H1 (cell line): ENCODE data around the gene ABCC6. TPM values are rescaled to one million over a fixed set of nuclear protein-coding genes. Genes with fewer than 3 reads are reported as not detected.

Source experiments
- CTCF ChIA-PET: fragments of 300-600 bp; sonication (Branson Sonifier 250); formaldehyde crosslinking; loops from one replicate; lab custom pipeline; 2021; ENCODE audit not compliant: partially characterized antibody; lab: Charles Lee
- POLR2A ChIA-PET: fragments of 300-600 bp; sonication (Branson Sonifier 250); formaldehyde crosslinking; loops from one replicate; lab custom pipeline; 2021; ENCODE audit warnings: inconsistent platforms; ENCODE audit not compliant: partially characterized antibody; lab: Charles Lee
- DNase-seq, 2 experiments: peaks; one replicate each; pipeline versions ENCODE4 v3.0.0 to v3.0.0-alpha.2; 2010 to 2022; ENCODE audit warnings: low spot score in 2 of 2, low read depth in 1 of 2, mixed read lengths in 1 of 2
- FAIRE-seq: peaks from 2 replicates; lab custom pipeline; 2011; peaks lifted over from hg19 to GRCh38; lab: Jason Lieb, UNC
- H2AFZ ChIP-seq: 2 replicates; pipeline ENCODE4 v1.8.1; 2012; ENCODE audit warnings: low read length, inconsistent platforms
- H2AK5ac ChIP-seq: 2 replicates; pipeline ENCODE4 v1.6.1; 2013; ENCODE audit warnings: low read depth, low read length
- H2BK120ac ChIP-seq: replicated peaks from 2 replicates; pipeline ENCODE3; 2013; ENCODE audit warnings: low read depth, low read length, inconsistent platforms
- H2BK12ac ChIP-seq: 2 replicates; pipeline ENCODE4 v1.6.1; 2013; ENCODE audit warnings: low read depth, low read length
- H2BK15ac ChIP-seq: 2 replicates; pipeline ENCODE4 v1.6.1; 2013; ENCODE audit warnings: low read length
- H2BK20ac ChIP-seq: 2 replicates; pipeline ENCODE4 v1.6.1; 2013; ENCODE audit warnings: low read length
- H2BK5ac ChIP-seq: 2 replicates; pipeline ENCODE4 v1.6.1; 2013; ENCODE audit warnings: low read depth, low read length
- H3K14ac ChIP-seq: 2 replicates; pipeline ENCODE4 v1.6.1; 2013; ENCODE audit warnings: inconsistent platforms; ENCODE audit not compliant: insufficient read length
- H3K18ac ChIP-seq: 2 replicates; pipeline ENCODE4 v1.6.1; 2013; ENCODE audit warnings: low read length; ENCODE audit errors: extremely low read depth
- H3K23ac ChIP-seq: 2 replicates; pipeline ENCODE4 v1.6.1; 2013; ENCODE audit warnings: inconsistent platforms; ENCODE audit not compliant: insufficient read length
- H3K23me2 ChIP-seq: 2 replicates; pipeline ENCODE4 v1.6.1; 2013; ENCODE audit warnings: low read depth, low read length
- H3K27ac ChIP-seq: 2 replicates; pipeline ENCODE4 v1.6.1; 2011; ENCODE audit warnings: low read depth, low read length, inconsistent platforms
- H3K27me3 ChIP-seq, 4 experiments: replicated peaks in 1 of 4; 1 replicate in 1 of 4; 2 replicates in 3 of 4; pipeline versions ENCODE4 v1.6.1 to v1.8.1; 2011 to 2013; ENCODE audit warnings: low read length in 3 of 4, mild to moderate bottlenecking in 3 of 4, inconsistent platforms in 2 of 4, mixed read lengths in 2 of 4, moderate library complexity in 1 of 4; ENCODE audit not compliant: control insufficient read depth in 3 of 4, insufficient read depth in 3 of 4; ENCODE audit errors: extremely low read depth in 1 of 4
- H3K36me3 ChIP-seq, 4 experiments: 2 replicates each; pipeline versions ENCODE4 v1.6.1 to v1.8.1; 2011 to 2013; ENCODE audit warnings: mild to moderate bottlenecking in 4 of 4, low read length in 3 of 4, moderate library complexity in 2 of 4, control low read depth in 1 of 4, inconsistent platforms in 1 of 4; ENCODE audit not compliant: insufficient read depth in 4 of 4, control insufficient read depth in 2 of 4
- H3K4ac ChIP-seq: replicated peaks from 2 replicates; pipeline ENCODE3; 2013; ENCODE audit warnings: low read length, low read depth, mixed read lengths, inconsistent platforms; ENCODE audit not compliant: insufficient read length
- H3K4me1 ChIP-seq, 4 experiments: replicated peaks in 1 of 4; 1 replicate in 1 of 4; 2 replicates in 3 of 4; pipeline versions ENCODE4 v1.6.1 to v1.8.1; 2011 to 2013; ENCODE audit warnings: low read length in 3 of 4, inconsistent platforms in 2 of 4, mixed read lengths in 1 of 4; ENCODE audit not compliant: insufficient read depth in 4 of 4, control insufficient read depth in 3 of 4
- H3K4me2 ChIP-seq, 2 experiments: 2 replicates each; pipeline versions ENCODE4 v1.6.1 to v1.8.1; 2011 to 2013; ENCODE audit warnings: low read depth in 2 of 2, low read length in 2 of 2, control low read depth in 1 of 2, inconsistent platforms in 1 of 2, mild to moderate bottlenecking in 1 of 2; ENCODE audit not compliant: insufficient read depth in 1 of 2
- H3K4me3 ChIP-seq, 4 experiments: fragments of 200-600, 300-600 bp in 1 of 4; sonication (generic), shearing (Covaris generic), sonication (Bioruptor Twin) in 1 of 4; 2 replicates each; pipeline versions ENCODE4 v1.5.1 to v1.8.1; 2011 to 2016; ENCODE audit warnings: low read length in 4 of 4, low read depth in 3 of 4, control low read depth in 2 of 4, inconsistent platforms in 2 of 4, mild to moderate bottlenecking in 2 of 4, mixed read lengths in 1 of 4, moderate library complexity in 1 of 4; ENCODE audit not compliant: insufficient read depth in 2 of 4; ENCODE audit errors: extremely low read depth in 1 of 4
- H3K56ac ChIP-seq: replicated peaks from 2 replicates; pipeline ENCODE3; 2013; ENCODE audit warnings: low read depth, mild to moderate bottlenecking, mixed read lengths, low read length, inconsistent platforms; ENCODE audit not compliant: insufficient read length
- H3K79me1 ChIP-seq: 2 replicates; pipeline ENCODE4 v1.6.1; 2013; ENCODE audit warnings: low read depth, low read length, control low read depth
- H3K79me2 ChIP-seq, 2 experiments: 2 replicates each; pipeline versions ENCODE4 v1.6.1 to v1.8.1; 2012 to 2013; ENCODE audit warnings: low read length in 2 of 2, mild to moderate bottlenecking in 2 of 2, inconsistent platforms in 1 of 2; ENCODE audit not compliant: insufficient read depth in 2 of 2, control insufficient read depth in 1 of 2
- H3K9ac ChIP-seq, 4 experiments: replicated peaks in 1 of 4; 1 replicate in 1 of 4; 2 replicates in 3 of 4; pipeline versions ENCODE4 v1.6.1 to v1.8.1; 2011 to 2013; ENCODE audit warnings: low read depth in 3 of 4, low read length in 3 of 4, control low read depth in 2 of 4, mild to moderate bottlenecking in 2 of 4, moderate library complexity in 2 of 4, inconsistent platforms in 1 of 4; ENCODE audit errors: extremely low read depth in 1 of 4
- H3K9me3 ChIP-seq, 2 experiments: 2 replicates each; pipeline versions ENCODE4 v1.6.1 to v1.8.1; 2012 to 2013; ENCODE audit warnings: mild to moderate bottlenecking in 2 of 2, moderate library complexity in 2 of 2, control low read depth in 1 of 2, inconsistent platforms in 1 of 2, low read depth in 1 of 2, low read length in 1 of 2, mixed read lengths in 1 of 2; ENCODE audit not compliant: insufficient read depth in 2 of 2
- H4K20me1 ChIP-seq, 2 experiments: replicated peaks in 1 of 2; 2 replicates each; pipeline versions ENCODE3 to v1.8.1; 2011 to 2013; ENCODE audit warnings: inconsistent platforms in 2 of 2, low read length in 2 of 2, mild to moderate bottlenecking in 1 of 2; ENCODE audit not compliant: insufficient read depth in 2 of 2, control insufficient read depth in 1 of 2
- H4K5ac ChIP-seq: 2 replicates; pipeline ENCODE4 v1.6.1; 2013; ENCODE audit warnings: low read length, low read depth, mixed read lengths, inconsistent platforms; ENCODE audit not compliant: insufficient read length
- H4K8ac ChIP-seq: 2 replicates; pipeline ENCODE4 v1.8.0; 2013; ENCODE audit warnings: mild to moderate bottlenecking, moderate library complexity, low read length, inconsistent platforms; ENCODE audit not compliant: insufficient read depth; ENCODE audit errors: extremely low read depth
- H4K91ac ChIP-seq: replicated peaks from 2 replicates; pipeline ENCODE3; 2013; ENCODE audit warnings: low read length, mixed read lengths, inconsistent platforms; ENCODE audit not compliant: insufficient read length
- BACH1 ChIP-seq: IDR thresholded peaks from 2 replicates; pipeline ENCODE4 v1.6.1; 2012; ENCODE audit warnings: low read length, improper control_type of control experiment
- SP4 ChIP-seq: IDR thresholded peaks from 2 replicates; pipeline ENCODE4 v1.6.1; 2012; ENCODE audit warnings: low read length, inconsistent platforms
- TAF7 ChIP-seq: optimal IDR thresholded peaks from 2 replicates; pipeline ENCODE3; 2011; ENCODE audit warnings: low read depth, mild to moderate bottlenecking, inconsistent platforms, low read length, moderate library complexity, borderline replicate concordance
- WGBS, 2 experiments: shearing (Covaris generic) in 1 of 2; methylation state at CpG; one replicate each; pipeline versions ENCODE4 v1.1.6 to v1.1.7; 2013 to 2015; ENCODE audit warnings: low lambda C conversion rate in 2 of 2, mixed read lengths in 2 of 2, inconsistent platforms in 1 of 2, low coverage in 1 of 2, missing lambda C conversion rate in 1 of 2; ENCODE audit not compliant: insufficient replicate concordance in 2 of 2, insufficient coverage in 1 of 2, insufficient read length in 1 of 2; ENCODE audit errors: extremely low coverage in 1 of 2, missing lambda C conversion rate in 1 of 2; 5-methylcytosine and 5-hydroxymethylcytosine counted together
- polyA plus RNA-seq, 7 experiments: library from polyadenylated mRNA; depleted of rRNA in 3 of 7; stranded (reverse) in 5 of 7; unstranded in 2 of 7; fragments of >200 nt in 5 of 7; fragments of 200-250 nt in 2 of 7; gene quantifications; 1 replicate in 5 of 7; 2 replicates in 1 of 7; 4 replicates in 1 of 7; pipeline versions ENCODE4 v1.2.1 to v1.2.3, GENCODE V29; 2011 to 2013; ENCODE audit warnings: missing spikeins in 2 of 7, mixed read lengths in 2 of 7
- total RNA-seq: library from RNA; stranded (reverse); fragmentation: NEBNext Ultra II Directional; extraction: Animal tissue kit (Norgen Biotek cat#: 25700); gene quantifications from 2 replicates; pipeline ENCODE4 v1.2.1, GENCODE V29; 2021

The ABCC6 gene
- total and polyA plus RNA-seq, 2 of the 8 experiments (the other 6 are each of a cell fraction or from before 2014, with no cell fraction given): 1.6 to 1.8 TPM

DNA sequence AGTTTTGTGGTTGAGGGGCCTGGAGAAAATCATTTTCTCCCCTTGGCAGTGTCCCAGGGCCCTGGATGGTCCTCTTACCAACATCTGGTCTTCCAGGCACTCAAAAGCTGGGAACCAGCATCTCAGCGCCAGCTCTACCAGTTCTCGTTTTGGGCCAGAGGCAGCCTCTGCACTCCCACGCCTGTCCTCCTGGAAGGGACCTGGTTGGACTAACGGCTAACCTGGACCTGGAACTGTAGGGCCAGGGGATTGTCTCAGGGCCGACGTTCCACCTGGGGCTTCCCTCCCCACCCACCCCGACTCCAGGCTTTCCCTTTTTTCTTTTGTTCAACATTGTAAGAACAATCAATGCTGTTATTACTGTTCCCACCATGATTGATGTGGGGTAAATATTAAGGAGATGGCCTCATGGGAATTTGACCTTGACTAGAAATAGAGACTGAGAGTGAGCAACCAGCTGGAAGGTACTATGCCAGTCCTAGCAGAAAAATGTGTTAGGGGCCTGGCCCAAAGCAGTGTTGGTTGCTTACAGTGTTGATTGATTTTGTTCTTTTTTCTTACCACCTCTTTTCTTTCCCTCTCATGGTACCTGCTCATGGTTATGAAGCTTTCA is 81.4 kb downstream of the ABCC6 start:
- H3K23me2 ChIP-seq: no peaks in the 10 kb centered on the region
- ChIA-PET POLR2A (no interaction called here), CTCF (interaction anchor here (0.6 to 1.8 kb wide), 5 partner anchors 11 to 364 kb away, joined by 3 to 4 read pairs (median 3); no protein-coding TSS in a partner anchor)
- no peak overlapping the region for H3K4me3 ChIP-seq
- 67% methylated on average over 4 of the region's 7 CpGs; no CpG with 5 or more reads in 1 of the 2 experiments for WGBS, 2 experiments
- no peaks in the 10 kb centered on the region for H3K9me3 ChIP-seq
- H2BK15ac ChIP-seq: no peak overlapping the region
- TF ChIP-seq BACH1 (no peak), SP4 (no peak), TAF7 (no peak)
- TF ChIP-seq, all 59 proteins: peak for 0
- Histone ChIP-seq H4K20me1 (peaks cover 3 to 6% of the 10 kb centered on the region in 2 experiments), H3K18ac (no peak overlapping the region), H3K27ac (no peak overlapping the region), H2AK5ac (no peak overlapping the region), H3K79me1 (no peaks in the 10 kb centered on the region; the same call in 1 of the 2 replicates), H3K23ac (no peak overlapping the region), H3K27me3 (no peaks in the 10 kb centered on the region), H2AFZ (no peak overlapping the region), H2BK20ac (no peak overlapping the region), H3K4me1 (peaks cover 0 to 2% (median 0%) of the 10 kb centered on the region in 4 experiments; a peak in 1 of 7 replicates), H2BK12ac (no peak overlapping the region), H4K5ac (no peak overlapping the region), H3K79me2 (no peaks in the 10 kb centered on the region), H4K91ac (no peak overlapping the region), H3K9ac (no peak overlapping the region), H2BK120ac (no peak overlapping the region), H3K14ac (no peak overlapping the region), H2BK5ac (no peak overlapping the region), H4K8ac (no peak overlapping the region), H3K56ac (no peak overlapping the region), H3K36me3 (peaks cover 13 to 55% (median 34%) of the 10 kb centered on the region in 4 experiments), H3K4me2 (no peak overlapping the region), H3K4ac (no peak overlapping the region)
- FAIRE-seq: no peak
- no peak for DNase-seq
